Glutamatergic neuron (in vitro differentiated cells): Measurements from ENCODE around the gene NBEA. TPM values are rescaled to one million over a fixed set of nuclear protein-coding genes. Genes with fewer than 3 reads are reported as not detected.
A peak's percentile ranks its signal among the peaks of the same experiment; 100 is the strongest.

ENCODE experiments used
- DNase-seq: peaks from one replicate; pipeline ENCODE4 v3.0.0; 2022
- H3K27ac Mint-ChIP-seq: one replicate; pipeline ENCODE4 v1.8.0; 2020; ENCODE audit warnings: mild to moderate bottlenecking, mixed read lengths, inconsistent platforms; ENCODE audit not compliant: unreplicated experiment
- H3K27me3 Mint-ChIP-seq: one replicate; pipeline ENCODE4 v1.8.0; 2020; ENCODE audit warnings: mild to moderate bottlenecking, moderate library complexity, mixed read lengths, inconsistent platforms; ENCODE audit not compliant: unreplicated experiment
- H3K36me3 Mint-ChIP-seq: one replicate; pipeline ENCODE4 v1.8.0; 2020; ENCODE audit warnings: mild to moderate bottlenecking, mixed read lengths, inconsistent platforms; ENCODE audit not compliant: unreplicated experiment
- H3K4me1 Mint-ChIP-seq: one replicate; pipeline ENCODE4 v1.8.0; 2020; ENCODE audit warnings: mild to moderate bottlenecking, low read depth, mixed read lengths, inconsistent platforms; ENCODE audit not compliant: unreplicated experiment
- H3K4me3 Mint-ChIP-seq: one replicate; pipeline ENCODE4 v1.8.0; 2020; ENCODE audit warnings: mild to moderate bottlenecking, mixed read lengths, inconsistent platforms; ENCODE audit not compliant: unreplicated experiment
- H3K9me3 Mint-ChIP-seq: one replicate; pipeline ENCODE4 v1.8.0; 2020; ENCODE audit warnings: mild to moderate bottlenecking, moderate library complexity, mixed read lengths, inconsistent platforms; ENCODE audit not compliant: unreplicated experiment
- total RNA-seq: library from RNA; stranded (reverse); fragmentation: NEBNext Ultra II Directional; extraction: Animal tissue kit (Norgen Biotek cat#: 25700); gene quantifications from one replicate; pipeline ENCODE4 v1.2.1, GENCODE V29; 2021; ENCODE audit not compliant: unreplicated experiment
- TF ChIP-seq, protein P1 (sequence below): fragments of 200-600 bp; sonication (generic); IDR thresholded peaks from one replicate; pipeline ENCODE4 v1.5.0; 2021; ENCODE audit not compliant: partially characterized antibody, unreplicated experiment

NBEA gene
- total RNA-seq, 1 donor from 2014 or later: 48.3 TPM

GRCh38 chr13:35457258-35457657, 515.2 kb downstream of the NBEA start:
- Mint-ChIP-seq H3K36me3 (no peaks in the 10 kb centered on the region), H3K4me1 (no peaks in the 10 kb centered on the region), H3K27ac (no peak overlapping the region), H3K4me3 (no peak overlapping the region), H3K9me3 (no peaks in the 10 kb centered on the region), H3K27me3 (peaks cover 2% of the 10 kb centered on the region)
- no peak for DNase-seq
- TF ChIP-seq, protein P1, sequence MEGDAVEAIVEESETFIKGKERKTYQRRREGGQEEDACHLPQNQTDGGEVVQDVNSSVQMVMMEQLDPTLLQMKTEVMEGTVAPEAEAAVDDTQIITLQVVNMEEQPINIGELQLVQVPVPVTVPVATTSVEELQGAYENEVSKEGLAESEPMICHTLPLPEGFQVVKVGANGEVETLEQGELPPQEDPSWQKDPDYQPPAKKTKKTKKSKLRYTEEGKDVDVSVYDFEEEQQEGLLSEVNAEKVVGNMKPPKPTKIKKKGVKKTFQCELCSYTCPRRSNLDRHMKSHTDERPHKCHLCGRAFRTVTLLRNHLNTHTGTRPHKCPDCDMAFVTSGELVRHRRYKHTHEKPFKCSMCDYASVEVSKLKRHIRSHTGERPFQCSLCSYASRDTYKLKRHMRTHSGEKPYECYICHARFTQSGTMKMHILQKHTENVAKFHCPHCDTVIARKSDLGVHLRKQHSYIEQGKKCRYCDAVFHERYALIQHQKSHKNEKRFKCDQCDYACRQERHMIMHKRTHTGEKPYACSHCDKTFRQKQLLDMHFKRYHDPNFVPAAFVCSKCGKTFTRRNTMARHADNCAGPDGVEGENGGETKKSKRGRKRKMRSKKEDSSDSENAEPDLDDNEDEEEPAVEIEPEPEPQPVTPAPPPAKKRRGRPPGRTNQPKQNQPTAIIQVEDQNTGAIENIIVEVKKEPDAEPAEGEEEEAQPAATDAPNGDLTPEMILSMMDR: no peak

DNA sequence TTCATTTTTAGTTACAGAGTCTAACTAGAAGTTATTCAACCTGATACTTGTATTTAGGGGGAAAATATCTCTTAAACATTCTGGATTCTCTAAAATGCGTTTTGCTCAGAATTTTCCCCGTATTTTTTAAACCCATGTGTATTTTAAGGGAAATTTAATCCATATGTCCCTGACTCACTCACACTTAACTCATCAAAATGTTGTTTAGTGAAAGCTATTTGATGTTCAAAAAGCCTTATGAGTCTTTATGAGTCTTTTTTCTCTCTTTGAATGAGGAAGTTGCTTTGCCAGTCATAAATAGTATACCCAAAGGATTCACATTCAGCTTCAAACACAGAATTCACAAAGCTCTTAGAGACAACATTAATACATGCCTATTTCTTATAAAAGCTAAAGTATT, 518.0 kb downstream of the NBEA start:
- Mint-ChIP-seq H3K4me1 (no peaks in the 10 kb centered on the region), H3K27ac (no peak overlapping the region), H3K36me3 (no peaks in the 10 kb centered on the region), H3K27me3 (peaks cover 5% of the 10 kb centered on the region), H3K9me3 (no peaks in the 10 kb centered on the region), H3K4me3 (no peak overlapping the region)
- DNase-seq: no peak
- TF ChIP-seq, protein P1: no peak

GRCh38 chr13:35465371-35465770, 523.3 kb downstream of the NBEA start:
- Mint-ChIP-seq H3K27ac (no peak overlapping the region), H3K9me3 (peaks cover 4% of the 10 kb centered on the region), H3K4me1 (peaks cover 6% of the 10 kb centered on the region), H3K27me3 (peaks cover 4% of the 10 kb centered on the region), H3K36me3 (no peaks in the 10 kb centered on the region), H3K4me3 (no peak overlapping the region)
- TF ChIP-seq, protein P1: no peak
- DNase-seq: no peak

DNA sequence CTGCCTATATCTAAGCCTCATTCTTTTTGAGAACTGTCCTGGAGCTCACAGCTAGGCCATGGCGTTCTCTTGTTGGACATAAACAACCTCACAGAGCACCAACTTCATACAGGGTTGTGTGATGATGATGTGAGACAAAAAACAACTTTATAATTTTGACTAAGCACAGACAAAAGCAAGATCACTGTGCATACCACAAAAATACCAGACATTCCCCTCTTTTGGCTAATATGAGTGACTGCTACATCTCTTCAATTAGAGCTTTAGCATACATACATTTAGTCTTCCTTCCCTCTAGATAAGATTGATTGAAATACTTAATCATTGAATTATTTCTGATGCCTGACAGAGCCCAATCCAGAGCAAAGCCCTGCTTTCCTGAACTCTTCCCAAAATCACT, 526.1 kb downstream of the NBEA start:
- H3K4me3 Mint-ChIP-seq: peak overlapping the region; percentile 12
- TF ChIP-seq, protein P1: no peak
- peaks cover 17% of the 10 kb centered on the region for H3K9me3 Mint-ChIP-seq
- H3K27ac Mint-ChIP-seq: no peak overlapping the region
- DNase-seq: no peak
- H3K27me3 Mint-ChIP-seq: peaks cover 12% of the 10 kb centered on the region
- H3K4me1 Mint-ChIP-seq: peaks cover 9% of the 10 kb centered on the region
- H3K36me3 Mint-ChIP-seq: peaks cover 4% of the 10 kb centered on the region

DNA sequence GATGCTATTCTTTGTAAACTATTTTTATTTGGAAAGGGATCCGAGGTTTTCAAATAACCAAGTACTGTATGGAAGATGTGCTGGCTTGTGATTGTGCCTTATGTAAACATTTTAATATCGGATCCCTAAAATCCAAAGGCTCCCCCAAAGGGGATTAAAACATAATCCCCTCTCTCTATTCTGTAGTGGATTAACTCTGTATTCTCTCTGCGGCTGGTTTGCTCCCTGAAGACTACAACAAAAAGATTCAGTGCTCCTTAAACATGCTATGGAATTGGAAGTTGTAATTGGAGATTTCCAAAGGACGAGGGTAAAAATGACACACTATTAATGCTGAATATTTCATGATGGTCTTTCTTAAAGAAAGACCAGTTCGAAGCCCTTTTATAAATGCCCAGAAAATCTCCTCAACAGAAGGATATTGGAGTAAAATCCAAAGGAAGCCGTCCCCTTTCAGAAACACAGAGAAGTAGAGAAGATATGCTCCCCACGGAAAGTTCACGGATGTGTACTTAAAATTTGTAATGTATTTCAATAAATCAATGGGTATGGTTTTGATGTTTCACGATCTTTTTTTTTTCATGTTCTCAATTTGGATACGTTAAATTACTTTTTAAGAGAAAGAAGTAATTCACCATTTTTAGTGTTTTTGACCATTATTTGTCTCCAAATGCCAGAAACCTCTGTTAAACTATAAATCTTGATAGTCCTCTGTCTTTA, 527.9 kb downstream of the NBEA start:
- Mint-ChIP-seq H3K27ac (peak overlapping the region; percentile 95), H3K4me3 (peak overlapping the region; percentile 86), H3K36me3 (peaks cover 10% of the 10 kb centered on the region), H3K27me3 (peaks cover 10% of the 10 kb centered on the region), H3K9me3 (peaks cover 26% of the 10 kb centered on the region), H3K4me1 (peaks cover 9% of the 10 kb centered on the region)
- no peak for DNase-seq
- TF ChIP-seq, protein P1: no peak
